ENCODE data around the gene ISOC1.

DNA sequence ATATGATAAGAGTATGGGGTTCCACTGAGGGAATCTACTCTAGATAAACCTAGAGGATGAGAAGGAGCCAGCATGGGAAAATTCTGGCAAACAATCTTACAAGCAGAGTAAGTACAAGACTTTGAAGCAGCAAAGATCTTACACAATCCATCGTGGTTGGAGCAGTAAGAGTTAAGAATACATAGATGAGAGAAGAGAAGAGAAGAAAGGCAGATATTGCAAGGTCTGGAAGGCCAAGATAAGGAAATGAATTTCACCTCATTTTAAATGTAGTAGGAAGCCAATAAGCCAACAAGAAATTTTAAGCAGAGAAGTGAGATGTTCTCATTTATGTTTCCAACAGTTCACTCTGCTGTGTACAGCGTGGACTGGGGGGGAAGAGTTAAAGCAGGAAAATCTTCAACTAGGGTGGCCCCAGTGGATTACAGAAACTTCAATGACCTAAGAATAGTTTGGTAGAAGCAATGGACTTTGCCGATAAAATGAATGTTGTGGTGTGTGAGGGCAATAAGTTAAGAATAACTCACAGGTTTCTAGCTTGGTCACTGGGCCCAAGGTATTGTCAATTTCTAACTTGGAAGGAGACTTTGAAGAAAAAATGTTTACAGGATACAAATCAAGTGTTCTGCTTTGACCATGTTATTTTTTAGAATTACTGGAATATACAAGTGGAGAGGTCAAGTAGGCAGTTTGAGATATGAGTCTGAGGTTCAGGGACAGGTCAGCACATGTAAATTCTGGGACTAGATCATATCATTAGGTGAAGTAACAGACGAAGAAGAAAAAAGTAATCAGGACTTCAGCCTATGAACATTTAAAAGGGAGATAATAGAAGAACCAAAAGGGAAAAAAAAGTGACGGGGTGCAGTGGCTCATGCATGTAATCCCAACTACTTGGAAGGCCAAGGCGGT is 12.1 kb upstream of the ISOC1 start:
- TF ChIP-seq, protein P1, sequence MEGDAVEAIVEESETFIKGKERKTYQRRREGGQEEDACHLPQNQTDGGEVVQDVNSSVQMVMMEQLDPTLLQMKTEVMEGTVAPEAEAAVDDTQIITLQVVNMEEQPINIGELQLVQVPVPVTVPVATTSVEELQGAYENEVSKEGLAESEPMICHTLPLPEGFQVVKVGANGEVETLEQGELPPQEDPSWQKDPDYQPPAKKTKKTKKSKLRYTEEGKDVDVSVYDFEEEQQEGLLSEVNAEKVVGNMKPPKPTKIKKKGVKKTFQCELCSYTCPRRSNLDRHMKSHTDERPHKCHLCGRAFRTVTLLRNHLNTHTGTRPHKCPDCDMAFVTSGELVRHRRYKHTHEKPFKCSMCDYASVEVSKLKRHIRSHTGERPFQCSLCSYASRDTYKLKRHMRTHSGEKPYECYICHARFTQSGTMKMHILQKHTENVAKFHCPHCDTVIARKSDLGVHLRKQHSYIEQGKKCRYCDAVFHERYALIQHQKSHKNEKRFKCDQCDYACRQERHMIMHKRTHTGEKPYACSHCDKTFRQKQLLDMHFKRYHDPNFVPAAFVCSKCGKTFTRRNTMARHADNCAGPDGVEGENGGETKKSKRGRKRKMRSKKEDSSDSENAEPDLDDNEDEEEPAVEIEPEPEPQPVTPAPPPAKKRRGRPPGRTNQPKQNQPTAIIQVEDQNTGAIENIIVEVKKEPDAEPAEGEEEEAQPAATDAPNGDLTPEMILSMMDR (IDR thresholded peaks at IDR 0.05), result no peak
- TF ChIP-seq POLR2AphosphoS5 (IDR thresholded peaks at IDR 0.05; ENCODE audit: low read depth, low read length) (no peak), SIN3A (IDR thresholded peaks at IDR 0.05; ENCODE audit: borderline replicate concordance, insufficient read depth, low read depth, low read length) (no peak), TCF7L2 (IDR thresholded peaks at IDR 0.05; ENCODE audit: low read depth, low read length) (no peak)
